Transverse colon (tissue), 4 donors: Measurements from ENCODE around the gene SNAI3. TPM values are rescaled to one million over a fixed set of nuclear protein-coding genes. Genes with fewer than 3 reads are reported as not detected.
A peak's percentile ranks its signal among the peaks of the same experiment; 100 is the strongest.

ENCODE experiments used
- DNase-seq: peaks from one replicate; pipeline ENCODE4 v3.0.0-alpha.2; 2019
- H3K27ac ChIP-seq, 4 donors: fragments of 200-600 bp; sonication (generic); 2 replicates each; pipeline ENCODE4 v1.5.1; 2016 to 2018; ENCODE audit warnings: inconsistent platforms in 4 of 4
- H3K27me3 ChIP-seq: fragments of 200-600 bp; sonication (generic); 2 replicates; pipeline ENCODE4 v1.5.1; 2017; ENCODE audit warnings: inconsistent platforms
- H3K36me3 ChIP-seq, 4 donors: fragments of 200-600 bp; sonication (generic); 2 replicates each; pipeline ENCODE4 v1.5.1; 2017 to 2019; ENCODE audit warnings: inconsistent platforms in 4 of 4
- H3K4me1 ChIP-seq, 4 donors: fragments of 200-600 bp; sonication (generic); 2 replicates each; pipeline ENCODE4 v1.5.1; 2017 to 2020; ENCODE audit warnings: inconsistent platforms in 4 of 4
- H3K4me3 ChIP-seq, 4 donors: fragments of 200-600 bp; sonication (generic); 1 replicate in 1 of 4; 2 replicates in 3 of 4; pipeline versions ENCODE4 v1.5.1 to v1.6.1; 2017 to 2019; ENCODE audit warnings: inconsistent platforms in 4 of 4
- H3K9me3 ChIP-seq, 2 donors: fragments of 200-600 bp; sonication (generic); 2 replicates each; pipeline ENCODE4 v1.5.1; 2017 to 2019; ENCODE audit warnings: inconsistent platforms in 2 of 2
- EP300 ChIP-seq: sonication (generic); formaldehyde crosslinking; IDR thresholded peaks from one replicate; pipeline ENCODE4 v1.6.1; 2017; ENCODE audit warnings: antibody characterized with exemption, low read depth
- POLR2A ChIP-seq: fragments of 450-650 bp; IDR thresholded peaks from one replicate; pipeline ENCODE4 v1.6.1; 2016; ENCODE audit warnings: antibody characterized with exemption, mild to moderate bottlenecking, moderate library complexity
- POLR2AphosphoS5 ChIP-seq, 3 donors: sonication (generic); formaldehyde crosslinking; IDR thresholded peaks; one replicate each; pipeline ENCODE4 v1.6.1; 2016; ENCODE audit warnings: antibody characterized with exemption in 3 of 3
- WGBS, 2 donors: methylation state at CpG; one replicate each; pipeline ENCODE4 v1.1.5; 2018; ENCODE audit warnings: low coverage in 1 of 2; 5-methylcytosine and 5-hydroxymethylcytosine counted together
- in situ Hi-C, 4 donors: fragments of 200-750 bp; cut with MboI; loops; one replicate each; pipeline versions ENCODE4 v1.15.0 to v1.15.1; 2017; ENCODE audit warnings: low sequenced_read_pairs in 3 of 4, low pct_ligation_motif_present in 1 of 4, low pct_unique_long_range_greater_than_20kb in 1 of 4
- intact Hi-C: fragments of 100-400 bp; cut with DNase I; formaldehyde crosslinking; loops from one replicate; pipeline ENCODE4 v1.15.1; 2023; ENCODE audit warnings: low total_unique reads
- total RNA-seq, 4 donors: library from RNA; depleted of rRNA; stranded (reverse); fragments of >200 nt; gene quantifications; one replicate each; pipeline ENCODE4 v1.1.0, GENCODE V29; 2016
- TF ChIP-seq, protein P1 (sequence below), 5 experiments: fragments of 200-600 bp in 3 of 5; fragments of 450-650 bp in 2 of 5; sonication (generic) in 3 of 5; IDR thresholded peaks; 1 replicate in 2 of 5; 2 replicates in 3 of 5; pipeline ENCODE4 v1.5.1; 2016 to 2017; ENCODE audit warnings: antibody characterized with exemption in 5 of 5, inconsistent platforms in 3 of 5, mild to moderate bottlenecking in 2 of 5, moderate library complexity in 1 of 5

The SNAI3 gene
- total RNA-seq, 4 donors from 2014 or later = 0.27 to 2.9 (median 0.75) TPM; not detected in 1

- Histone ChIP-seq H3K4me1 (peaks cover 12 to 39% (median 35%) of the 10 kb centered on the region in 4 donors), H3K4me3 (peak overlapping the region in 2 of 4 donors; percentile 36 to 50), H3K36me3 (peaks cover 0 to 18% (median 4%) of the 10 kb centered on the region in 4 donors), H3K9me3 (no peaks in the 10 kb centered on the region), H3K27ac (peak overlapping the region in 3 of 4 donors; percentile 49 to 60 (median 52)), H3K27me3 (peaks cover 50% of the 10 kb centered on the region)
- WGBS, 2 donors = 40% methylated on average over 4 to 28 of the region's 28 CpGs
- intact Hi-C loops = no loop called here
- in situ Hi-C loops = no loop called here
- no peak for DNase-seq
- no peak for TF ChIP-seq POLR2A
- TF ChIP-seq POLR2AphosphoS5 (IDR thresholded peaks at IDR 0.05) = no peak
Observed at GRCh38 chr16:88634994-88635670, 51.2 kb downstream of the SNAI3 start.

- peaks cover 0 to 23% (median 7%) of the 10 kb centered on the region in 4 donors for H3K36me3 ChIP-seq
- whole genome bisulfite sequencing, 2 donors = 3% methylated on average over 60 of the region's 82 CpGs; no CpG with 5 or more reads in 1 of the 2 donors
- peak overlapping the region; percentile 1 to 50 (median 26) for H3K4me3 ChIP-seq
- peaks cover 9 to 34% (median 29%) of the 10 kb centered on the region in 4 donors for H3K4me1 ChIP-seq
- H3K9me3 ChIP-seq = no peaks in the 10 kb centered on the region
- TF ChIP-seq, protein P1, sequence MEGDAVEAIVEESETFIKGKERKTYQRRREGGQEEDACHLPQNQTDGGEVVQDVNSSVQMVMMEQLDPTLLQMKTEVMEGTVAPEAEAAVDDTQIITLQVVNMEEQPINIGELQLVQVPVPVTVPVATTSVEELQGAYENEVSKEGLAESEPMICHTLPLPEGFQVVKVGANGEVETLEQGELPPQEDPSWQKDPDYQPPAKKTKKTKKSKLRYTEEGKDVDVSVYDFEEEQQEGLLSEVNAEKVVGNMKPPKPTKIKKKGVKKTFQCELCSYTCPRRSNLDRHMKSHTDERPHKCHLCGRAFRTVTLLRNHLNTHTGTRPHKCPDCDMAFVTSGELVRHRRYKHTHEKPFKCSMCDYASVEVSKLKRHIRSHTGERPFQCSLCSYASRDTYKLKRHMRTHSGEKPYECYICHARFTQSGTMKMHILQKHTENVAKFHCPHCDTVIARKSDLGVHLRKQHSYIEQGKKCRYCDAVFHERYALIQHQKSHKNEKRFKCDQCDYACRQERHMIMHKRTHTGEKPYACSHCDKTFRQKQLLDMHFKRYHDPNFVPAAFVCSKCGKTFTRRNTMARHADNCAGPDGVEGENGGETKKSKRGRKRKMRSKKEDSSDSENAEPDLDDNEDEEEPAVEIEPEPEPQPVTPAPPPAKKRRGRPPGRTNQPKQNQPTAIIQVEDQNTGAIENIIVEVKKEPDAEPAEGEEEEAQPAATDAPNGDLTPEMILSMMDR (IDR thresholded peaks at IDR 0.05) = no peak
- TF ChIP-seq POLR2A (no peak), POLR2AphosphoS5 (IDR thresholded peaks at IDR 0.05) (peak in 1 of 3 donors; percentile 19), EP300 (no peak)
- peak; percentile 74 for DNase-seq
- in situ Hi-C loops (no loop called here), intact Hi-C loops (no loop called here)
- H3K27me3 ChIP-seq = peaks cover 42% of the 10 kb centered on the region
- H3K27ac ChIP-seq = peak overlapping the region; percentile 43 to 60 (median 50)
Observed at GRCh38 chr16:88634141-88634993, 51.9 kb downstream of the SNAI3 start.

- peaks cover 0 to 23% (median 7%) of the 10 kb centered on the region in 4 donors for H3K36me3 ChIP-seq
- WGBS, 2 donors = 28% methylated on average over 23 of the region's 23 CpGs; no CpG with 5 or more reads in 1 of the 2 donors
- H3K4me3 ChIP-seq = peak overlapping the region in 2 of 4 donors; percentile 36 to 50
- H3K9me3 ChIP-seq = no peaks in the 10 kb centered on the region
- TF ChIP-seq POLR2AphosphoS5 (IDR thresholded peaks at IDR 0.05) (no peak), EP300 (no peak), POLR2A (no peak)
- TF ChIP-seq, protein P1 (IDR thresholded peaks at IDR 0.05) = peak in 2 of 5 experiments; percentile 20 to 39
- H3K27ac ChIP-seq = peak overlapping the region; percentile 43 to 60 (median 50)
- in situ Hi-C loops (no loop called here), intact Hi-C loops (no loop called here)
- H3K27me3 ChIP-seq = peaks cover 36% of the 10 kb centered on the region
- H3K4me1 ChIP-seq = peaks cover 8 to 28% (median 23%) of the 10 kb centered on the region in 4 donors
- DNase-seq = peak; percentile 60
Observed at GRCh38 chr16:88633684-88634140, 52.6 kb downstream of the SNAI3 start.

DNA sequence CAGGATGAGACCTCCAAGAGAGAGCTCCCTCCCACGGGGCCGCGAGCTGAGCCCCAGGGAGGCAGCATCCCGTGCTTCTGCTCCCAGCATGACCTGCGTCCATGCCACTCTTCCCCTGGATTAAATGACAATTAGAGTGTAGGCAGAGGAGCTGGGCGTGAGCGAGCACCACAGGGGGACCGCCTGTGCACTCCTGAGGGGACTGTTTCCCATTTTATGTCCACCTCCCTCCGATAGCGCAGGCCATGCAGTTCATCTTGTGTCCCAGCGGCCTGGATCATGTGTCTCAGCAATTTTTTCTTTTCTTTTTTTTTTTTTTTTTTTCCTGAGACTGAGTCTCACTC lies 53.7 kb downstream of the SNAI3 start:
- in situ Hi-C loops = no loop called here
- H3K27me3 ChIP-seq = peaks cover 27% of the 10 kb centered on the region
- H3K27ac ChIP-seq = no peak overlapping the region
- intact Hi-C loops = no loop called here
- no peak for DNase-seq
- peaks cover 4 to 17% (median 15%) of the 10 kb centered on the region in 4 donors for H3K4me1 ChIP-seq
- 70 to 93% methylated on average over 2 to 11 of the region's 11 CpGs for WGBS, 2 donors
- TF ChIP-seq POLR2A (no peak), POLR2AphosphoS5 (IDR thresholded peaks at IDR 0.05) (no peak), EP300 (no peak)
- TF ChIP-seq, protein P1 (IDR thresholded peaks at IDR 0.05) = no peak
- H3K4me3 ChIP-seq = no peak overlapping the region
- H3K36me3 ChIP-seq = peaks cover 0 to 23% (median 7%) of the 10 kb centered on the region in 4 donors
- no peaks in the 10 kb centered on the region for H3K9me3 ChIP-seq
